Activated CD4-positive, CD25-positive, alpha-beta regulatory T cell treated with anti-CD3 and anti-CD28 coated beads, Interleukin-2, amount 50 U/mL, for 16 hours (primary cell): ENCODE measurements around the gene PALS2.

Experiments
- DNase-seq: peaks from one replicate; pipeline ENCODE4 v3.0.0-alpha.2; 2020; ENCODE audit warnings: low read depth, low spot score

The PALS2 gene

GRCh38 chr7:24591152-24591551, 17.9 kb downstream of the PALS2 start:
- DNase-seq: no peak

- DNase-seq: no peak
Observed at GRCh38 chr7:24595671-24596418, 22.6 kb downstream of the PALS2 start.

GRCh38 chr7:24597014-24597413, 23.8 kb downstream of the PALS2 start:
- no peak for DNase-seq

GRCh38 chr7:24601600-24601999, 28.3 kb downstream of the PALS2 start:
- no peak for DNase-seq

- DNase-seq: no peak
Observed at GRCh38 chr7:24602860-24603456, 29.7 kb downstream of the PALS2 start.

GRCh38 chr7:24604630-24605029, 31.4 kb downstream of the PALS2 start:
- DNase-seq: no peak

- DNase-seq: no peak
Observed at GRCh38 chr7:24608504-24608903, 35.3 kb downstream of the PALS2 start.

GRCh38 chr7:24609059-24609458, 35.8 kb downstream of the PALS2 start:
- DNase-seq: no peak

GRCh38 chr7:24609570-24609969, 36.3 kb downstream of the PALS2 start:
- DNase-seq: no peak

GRCh38 chr7:24611130-24611529, 37.9 kb downstream of the PALS2 start:
- DNase-seq: no peak

- no peak for DNase-seq
Observed at GRCh38 chr7:24617957-24618616, 44.8 kb downstream of the PALS2 start.

- no peak for DNase-seq
Observed at GRCh38 chr7:24619978-24620377, 46.7 kb downstream of the PALS2 start.

GRCh38 chr7:24622646-24623182, 49.5 kb downstream of the PALS2 start:
- DNase-seq: no peak
